ENCODE measurements around the gene TSEN2.
"Not testable (repeated sequence)": the region's sequence is repeated elsewhere in the genome, so short reads cannot be mapped to it uniquely, and the experiment has no call there.

Gene TSEN2

DNA sequence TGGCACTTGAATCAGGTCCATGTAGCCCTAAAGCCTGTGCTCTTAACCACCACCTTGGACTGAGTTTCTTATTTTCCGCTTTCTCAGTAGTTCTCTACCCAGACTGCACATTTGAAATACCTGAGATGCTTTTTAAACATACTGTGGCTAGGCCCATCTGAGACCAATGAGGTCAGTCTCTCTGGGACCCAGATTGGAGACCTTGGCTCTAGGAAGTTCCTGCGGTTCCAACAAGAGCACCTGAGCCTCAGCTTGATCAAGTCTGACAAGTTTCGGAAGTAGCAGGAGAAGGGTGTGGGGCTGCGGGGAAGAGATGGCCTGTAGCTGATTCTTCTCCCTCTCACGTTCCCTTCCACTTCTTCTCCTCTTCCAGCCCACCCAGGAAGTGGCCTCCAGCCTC lies 11.5 kb upstream of the TSEN2 start:
- no peak for DNase-seq

DNA sequence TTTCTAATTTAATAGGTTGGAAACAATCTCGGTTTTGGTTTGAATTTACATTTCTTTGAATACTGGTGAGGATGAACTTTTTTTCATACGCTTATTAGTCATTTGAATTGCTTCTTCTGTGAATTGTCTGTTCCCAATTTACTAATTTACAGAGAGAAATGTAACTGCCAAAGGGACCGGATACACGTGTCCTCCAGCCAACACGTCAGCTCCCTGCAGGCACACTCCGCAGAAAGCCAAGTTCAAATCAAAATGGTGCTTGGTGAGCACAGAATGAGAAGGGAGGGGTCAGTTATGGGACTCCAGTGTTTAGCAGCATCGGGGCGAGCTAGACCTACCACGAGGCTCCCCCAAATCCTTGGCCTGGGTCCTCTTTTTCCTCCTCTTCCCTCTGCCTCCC lies 10.8 kb upstream of the TSEN2 start:
- DNase-seq = peak; percentile 24

DNA sequence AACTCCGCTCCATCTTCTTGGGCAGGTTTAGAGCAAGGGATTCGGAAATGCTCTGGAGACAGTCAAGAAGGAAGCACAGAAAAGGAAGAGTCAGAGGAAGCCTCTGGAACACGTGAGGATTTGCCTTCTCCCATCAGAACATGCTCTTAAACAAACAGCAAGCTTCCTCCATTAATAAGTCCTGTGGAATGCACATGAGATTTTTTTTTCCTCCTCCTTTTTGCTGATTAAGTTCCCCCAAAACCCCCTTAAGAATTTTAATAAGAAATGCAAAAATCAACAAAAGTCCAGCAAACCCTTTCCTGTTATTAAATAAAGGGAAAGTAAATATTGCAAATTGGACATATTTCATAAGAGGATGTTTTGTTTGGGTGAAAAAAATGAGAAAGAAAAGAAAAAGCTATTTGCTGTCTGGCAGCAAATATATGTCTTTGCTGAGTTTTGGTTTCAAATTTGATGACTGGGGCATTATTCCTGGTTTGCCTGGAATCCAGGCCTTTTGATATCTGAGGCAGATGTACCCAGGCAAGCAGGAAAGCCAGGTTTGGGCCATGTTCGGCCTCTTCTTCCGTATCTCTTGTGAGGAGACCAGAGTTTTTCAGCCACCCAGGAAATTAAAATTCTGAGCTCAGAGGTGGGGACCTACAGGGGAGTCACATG lies 7.9 kb upstream of the TSEN2 start:
- peak; percentile 12 for DNase-seq

DNA sequence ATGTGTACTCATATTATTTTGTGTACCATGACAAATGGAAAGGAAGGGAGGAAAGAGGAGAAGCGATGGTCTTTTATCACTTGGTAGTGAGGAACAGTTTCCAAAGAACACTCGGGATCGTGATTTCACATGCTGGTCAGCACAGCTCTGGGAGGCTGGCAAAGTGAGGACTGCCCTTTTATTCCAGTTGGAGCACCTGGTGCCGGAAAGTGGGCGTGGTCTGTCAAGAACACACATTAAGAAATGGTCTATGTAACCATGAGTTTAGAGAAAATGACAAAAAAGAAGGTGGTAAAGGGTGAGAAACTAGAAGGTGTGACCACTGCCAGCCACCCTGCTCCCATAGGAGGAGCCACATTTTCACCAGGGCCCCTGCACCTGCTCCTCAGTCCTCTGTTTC lies 7.0 kb upstream of the TSEN2 start:
- no peak for DNase-seq

DNA sequence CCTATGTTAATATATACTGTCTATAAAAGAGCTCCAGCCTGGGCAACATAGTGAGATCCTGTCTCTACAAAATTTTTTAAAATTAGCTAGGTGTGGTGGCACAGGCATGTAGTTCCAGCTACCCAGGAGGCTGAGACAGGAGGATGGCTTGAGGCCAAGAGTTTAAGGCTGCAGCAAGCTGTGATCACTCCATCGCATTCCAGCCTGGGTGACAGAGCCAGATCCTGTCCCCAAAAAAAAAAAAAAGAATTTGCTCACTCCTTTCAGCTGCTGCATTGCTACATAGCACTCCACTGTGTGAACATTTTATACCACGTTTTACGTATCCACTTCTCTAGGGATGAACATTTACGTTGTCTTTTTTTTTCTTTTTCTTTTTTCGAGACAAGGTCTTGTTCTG lies 6.0 kb upstream of the TSEN2 start:
- no peak for DNase-seq

DNA sequence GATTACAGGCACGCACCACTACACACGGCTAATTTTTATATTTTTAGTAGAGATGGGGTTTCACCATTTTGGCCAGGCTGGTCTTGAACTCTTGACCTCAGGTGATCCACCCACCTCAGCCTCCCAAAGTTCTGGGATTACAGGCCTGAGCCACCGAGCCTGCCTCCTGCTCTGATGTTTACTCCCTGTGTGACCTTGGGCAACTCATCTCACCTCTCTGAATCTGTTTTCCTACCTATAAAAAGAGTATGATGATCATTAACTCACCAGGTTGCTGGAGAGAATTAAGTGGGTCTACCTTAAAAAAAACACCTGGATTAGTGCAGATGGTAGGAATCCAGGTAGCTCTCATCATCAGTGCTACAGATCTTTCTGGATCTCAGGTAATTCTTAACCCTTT lies 5.1 kb upstream of the TSEN2 start:
- DNase-seq = not testable (repeated sequence)

DNA sequence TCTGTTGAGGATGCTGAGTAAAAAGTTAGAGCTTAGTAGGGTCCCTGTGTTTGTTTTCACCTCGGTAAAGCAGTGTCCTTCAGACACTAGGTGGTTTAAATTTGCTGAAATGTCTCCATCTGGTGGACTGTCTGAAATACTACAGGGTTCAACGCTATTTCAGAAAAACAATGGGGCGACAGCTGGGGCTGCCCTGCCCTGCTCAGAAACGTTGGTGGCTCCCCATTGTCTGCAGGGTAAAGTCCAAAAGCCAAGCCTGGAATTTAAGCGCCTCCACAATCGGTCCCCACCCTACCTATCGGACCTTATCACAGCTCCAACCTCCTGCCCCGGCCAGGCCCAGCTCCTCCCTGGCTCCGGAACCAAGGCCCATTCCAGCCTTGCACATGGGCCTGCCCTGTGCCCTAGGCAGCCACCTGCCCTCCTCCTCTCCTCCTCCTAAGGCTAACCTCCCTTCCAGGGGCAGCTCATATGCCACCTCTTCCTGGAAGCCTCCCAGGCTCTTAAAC lies 4.3 kb upstream of the TSEN2 start:
- DNase-seq = peak; percentile 83

DNA sequence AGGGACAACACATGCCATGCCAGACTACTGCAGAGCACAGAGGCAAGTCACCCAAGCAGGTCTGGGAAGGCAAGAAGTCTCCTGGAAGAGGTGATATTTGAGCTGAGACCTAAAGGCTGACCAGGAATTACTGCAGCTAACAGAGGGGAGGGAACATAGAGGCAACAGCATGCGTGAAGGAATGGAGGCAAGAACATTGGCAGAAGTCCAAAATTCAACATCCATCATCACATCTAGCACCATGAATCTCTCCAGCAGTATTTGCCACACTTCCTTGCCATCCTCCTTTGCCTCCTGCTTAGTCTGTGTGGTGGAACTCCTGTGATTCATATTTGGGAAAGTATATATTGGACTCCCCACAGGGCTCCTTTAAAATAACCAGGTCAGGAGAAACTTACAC lies 870 bp upstream of the TSEN2 start:
- no peak for DNase-seq

DNA sequence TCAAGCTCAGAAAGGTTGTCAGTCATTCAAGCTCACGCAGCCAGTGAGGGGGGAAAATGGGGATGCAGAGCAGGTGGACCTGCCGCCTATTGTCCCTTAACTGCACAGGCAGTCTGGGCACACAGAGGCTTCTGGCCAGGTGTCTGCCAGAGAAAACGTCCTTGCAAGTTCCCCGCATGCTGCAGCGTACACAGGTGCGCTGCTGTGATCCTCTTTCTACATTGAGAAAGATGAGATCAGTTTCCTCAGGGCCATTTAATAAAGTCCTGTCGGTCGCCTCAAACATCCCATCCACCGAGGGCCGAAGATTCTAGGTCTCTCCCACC lies 445 bp upstream of the TSEN2 start:
- no peak for DNase-seq

DNA sequence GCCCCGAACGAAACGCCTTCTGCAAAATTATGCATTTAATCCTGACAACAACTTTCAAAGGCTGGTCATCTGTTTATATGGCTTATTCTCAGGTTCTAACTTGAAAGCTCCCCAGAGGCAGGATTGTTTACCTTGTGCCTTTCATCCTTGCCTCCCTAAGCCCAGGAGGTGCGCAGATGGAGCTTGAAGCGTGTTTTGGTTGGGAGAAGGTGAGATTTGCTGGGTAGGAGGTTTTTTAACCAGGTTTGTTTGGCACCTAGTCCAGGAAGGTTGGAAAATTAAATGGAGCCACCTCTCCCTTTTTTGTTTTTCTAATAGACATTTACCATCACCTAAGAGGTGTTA lies 675 bp downstream of the TSEN2 start:
- DNase-seq = no peak

DNA sequence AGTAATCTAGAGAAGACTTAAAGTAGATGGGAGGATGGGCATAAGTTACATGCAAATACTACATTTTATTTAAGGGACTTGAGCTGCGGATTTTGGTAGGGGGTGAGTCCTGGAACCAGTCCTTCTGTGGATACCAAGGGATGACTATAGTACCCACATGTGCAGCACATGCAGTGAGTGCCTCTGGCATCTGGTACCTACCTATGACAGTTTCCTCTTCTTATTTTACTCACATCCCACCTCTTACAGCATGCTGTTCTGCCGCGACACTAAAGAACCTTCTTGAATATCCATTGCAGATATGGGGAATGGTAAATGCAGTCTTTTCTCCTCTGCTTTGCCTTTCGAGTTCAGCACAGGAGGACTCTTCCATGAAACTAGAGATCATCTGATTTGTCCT lies 1.7 kb downstream of the TSEN2 start:
- DNase-seq = no peak

DNA sequence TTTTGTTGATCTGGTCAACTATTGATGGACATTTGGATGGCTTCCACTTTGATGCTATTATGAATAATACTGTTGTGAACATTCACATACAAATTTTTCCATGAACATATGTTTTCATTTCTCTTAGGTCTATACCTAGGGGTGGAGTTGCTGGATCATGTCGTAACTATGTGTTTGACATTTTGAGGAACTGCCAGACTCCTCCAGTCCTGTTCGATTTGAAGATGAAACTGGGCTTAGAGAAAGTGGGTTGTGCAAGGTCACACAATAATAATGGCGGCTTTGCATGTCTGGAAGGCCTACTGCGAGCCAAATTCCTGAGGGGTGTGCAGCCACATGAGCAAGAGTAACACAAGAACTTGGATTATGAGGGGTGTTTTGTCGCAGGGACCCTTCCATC lies 2.6 kb downstream of the TSEN2 start:
- no peak for DNase-seq

DNA sequence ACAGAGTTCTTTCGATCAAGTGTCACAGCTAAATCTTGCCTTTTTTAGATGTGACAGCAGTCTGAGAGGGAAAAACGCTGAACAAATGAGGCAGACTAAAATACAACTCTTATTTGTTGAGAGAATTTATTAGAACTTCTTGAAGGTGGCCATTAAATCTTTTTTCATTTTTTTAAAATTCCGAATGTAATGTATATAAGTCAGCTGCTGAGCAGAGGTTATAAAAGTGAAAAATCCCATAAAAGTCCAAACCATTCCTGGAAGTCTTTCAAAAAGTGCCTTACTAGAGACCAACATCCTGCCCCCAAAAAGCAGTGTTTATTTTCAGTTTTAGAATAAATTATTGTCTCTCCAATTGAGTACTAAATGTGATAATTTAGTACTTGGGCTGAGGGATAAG lies 3.1 kb downstream of the TSEN2 start:
- DNase-seq = no peak

DNA sequence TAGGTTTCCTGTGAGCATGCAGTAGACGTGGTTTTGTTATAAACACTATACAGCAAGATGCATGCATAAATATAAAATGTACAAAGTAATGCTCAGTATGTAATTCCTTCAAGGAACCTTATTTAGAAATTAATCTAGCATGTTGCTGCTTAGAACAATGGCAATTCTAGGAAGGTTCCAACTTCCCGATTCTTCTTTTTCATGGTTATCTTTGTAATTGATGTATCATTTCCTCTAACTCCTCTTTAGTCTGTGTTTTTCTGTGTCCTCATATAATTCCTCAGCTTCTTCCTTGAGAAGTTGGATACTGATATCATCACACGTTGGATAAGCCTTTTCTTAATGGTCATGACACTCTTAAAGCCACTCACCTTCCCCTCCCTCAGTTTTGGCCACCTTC lies 3.5 kb downstream of the TSEN2 start:
- no peak for DNase-seq

DNA sequence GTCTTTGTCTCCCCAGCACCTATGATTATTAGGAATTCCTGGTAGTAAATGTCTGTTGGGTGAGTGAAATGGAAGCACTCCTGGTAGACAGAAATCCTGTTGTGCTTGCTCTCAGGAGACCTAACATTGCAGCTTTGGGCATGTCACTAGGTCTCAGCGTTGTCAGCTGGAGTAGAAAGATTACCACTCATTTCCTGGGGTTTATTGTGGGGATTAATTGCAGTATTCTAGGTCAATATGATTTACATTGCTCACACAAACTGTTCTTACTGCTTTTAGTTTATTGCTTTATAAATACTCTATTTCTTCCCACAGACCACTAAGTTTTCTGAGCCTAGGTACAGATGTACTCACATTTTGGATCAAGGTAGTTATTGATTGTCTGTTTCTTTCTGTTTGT lies 5.1 kb downstream of the TSEN2 start:
- DNase-seq = no peak

DNA sequence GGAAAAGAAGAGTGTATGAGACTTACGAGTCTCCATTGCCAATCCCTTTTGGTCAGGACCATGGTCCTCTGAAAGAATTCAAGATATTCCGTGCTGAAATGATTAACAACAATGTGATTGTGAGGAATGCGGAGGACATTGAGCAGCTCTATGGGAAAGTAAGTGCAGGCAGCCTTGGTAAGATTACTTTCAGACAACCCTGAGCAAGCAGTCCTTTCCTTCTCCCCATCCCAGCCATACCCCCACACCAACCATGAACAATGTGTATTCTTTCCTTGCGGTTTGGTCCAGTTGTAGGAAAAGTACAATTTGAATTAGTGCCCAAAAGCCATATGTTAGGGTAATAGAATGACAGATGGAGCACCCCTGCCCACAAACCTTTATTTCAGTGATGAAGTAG lies 5.6 kb downstream of the TSEN2 start:
- DNase-seq = no peak

DNA sequence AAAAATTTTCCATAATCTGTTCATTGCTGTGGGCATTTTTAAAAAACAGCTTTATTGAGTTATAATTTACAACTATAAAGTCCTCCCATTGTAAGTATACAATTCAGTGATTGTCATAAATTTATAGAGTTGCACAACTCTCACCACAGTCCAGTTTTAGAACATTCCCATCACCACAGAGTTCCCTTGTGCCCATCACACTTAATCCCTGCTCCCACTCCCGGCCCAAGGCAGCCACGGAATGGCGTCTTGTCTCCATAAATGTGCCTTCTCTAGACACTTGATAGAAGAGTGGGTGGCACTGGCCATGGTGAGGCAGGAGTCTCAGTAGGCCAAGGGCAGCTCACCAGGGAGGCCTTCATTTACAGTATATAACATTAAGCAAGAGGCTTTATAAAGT lies 6.3 kb downstream of the TSEN2 start:
- DNase-seq = no peak

DNA sequence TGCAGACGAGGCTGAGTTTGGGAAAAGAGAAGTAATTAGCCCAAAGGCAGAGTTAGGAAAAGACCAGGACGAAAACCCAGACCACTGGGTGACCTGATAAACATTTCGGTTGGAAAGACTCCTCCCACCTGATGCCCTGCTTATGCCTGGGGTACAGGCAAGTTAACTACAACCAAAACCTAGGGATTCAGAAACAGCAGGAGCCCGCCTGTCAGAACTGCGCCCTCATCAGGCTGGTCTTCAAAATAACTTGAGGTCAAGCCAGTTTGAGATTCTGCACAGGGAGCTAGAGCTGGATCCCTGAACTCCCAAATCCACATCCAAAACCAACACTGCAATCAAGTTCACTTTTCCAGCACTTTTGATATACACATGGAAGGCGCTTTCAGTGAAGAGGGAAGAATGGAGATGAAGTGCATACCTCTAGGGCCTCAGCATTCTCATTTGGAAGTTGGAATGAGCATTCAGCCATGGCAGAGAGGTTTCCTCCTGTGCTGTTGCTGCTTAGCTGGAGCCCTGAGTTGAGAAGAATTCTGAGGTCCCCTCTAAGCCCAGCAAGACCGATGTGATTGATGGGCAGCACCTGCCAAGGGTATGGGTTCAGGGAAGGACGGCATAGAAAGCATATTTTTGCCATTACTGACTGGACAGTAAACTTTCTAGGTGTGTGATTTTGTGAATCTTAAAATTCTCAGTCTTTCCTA lies 11.6 kb downstream of the TSEN2 start:
- DNase-seq = no peak

DNA sequence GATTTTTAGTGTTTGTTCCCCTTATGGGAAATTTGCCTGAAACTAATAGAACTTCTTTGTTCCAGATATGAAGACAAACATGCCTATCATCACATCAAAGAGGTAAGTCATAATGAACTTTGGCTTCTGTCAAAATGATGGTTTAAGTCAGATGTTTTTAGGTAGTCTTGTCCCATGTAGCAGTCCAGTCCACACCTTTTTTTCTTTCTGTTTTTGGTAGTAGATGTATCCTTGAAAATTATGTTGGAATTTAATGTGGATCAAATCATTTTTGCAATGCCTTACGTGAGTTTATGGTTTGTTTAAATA lies 12.1 kb downstream of the TSEN2 start:
- no peak for DNase-seq

DNA sequence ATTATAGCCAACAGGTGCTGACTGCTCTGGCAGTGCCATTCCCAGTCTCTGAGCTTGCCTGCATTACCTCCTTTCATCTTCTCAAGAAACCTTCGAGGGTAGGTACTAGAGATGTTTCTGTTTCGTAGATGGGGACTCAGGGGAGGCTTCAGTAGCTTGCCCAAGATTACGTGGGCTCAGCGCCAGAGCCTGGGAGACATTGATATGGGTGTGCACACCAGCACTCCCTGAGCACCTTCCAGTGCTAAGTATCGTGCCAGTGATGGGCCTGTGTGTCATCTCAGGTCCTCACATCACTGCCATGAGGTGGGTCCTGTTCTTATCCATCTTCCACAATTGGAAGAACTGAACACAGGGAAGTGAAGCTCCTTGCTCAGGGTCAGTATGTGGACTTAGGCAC lies 15.2 kb downstream of the TSEN2 start:
- DNase-seq = no peak

DNA sequence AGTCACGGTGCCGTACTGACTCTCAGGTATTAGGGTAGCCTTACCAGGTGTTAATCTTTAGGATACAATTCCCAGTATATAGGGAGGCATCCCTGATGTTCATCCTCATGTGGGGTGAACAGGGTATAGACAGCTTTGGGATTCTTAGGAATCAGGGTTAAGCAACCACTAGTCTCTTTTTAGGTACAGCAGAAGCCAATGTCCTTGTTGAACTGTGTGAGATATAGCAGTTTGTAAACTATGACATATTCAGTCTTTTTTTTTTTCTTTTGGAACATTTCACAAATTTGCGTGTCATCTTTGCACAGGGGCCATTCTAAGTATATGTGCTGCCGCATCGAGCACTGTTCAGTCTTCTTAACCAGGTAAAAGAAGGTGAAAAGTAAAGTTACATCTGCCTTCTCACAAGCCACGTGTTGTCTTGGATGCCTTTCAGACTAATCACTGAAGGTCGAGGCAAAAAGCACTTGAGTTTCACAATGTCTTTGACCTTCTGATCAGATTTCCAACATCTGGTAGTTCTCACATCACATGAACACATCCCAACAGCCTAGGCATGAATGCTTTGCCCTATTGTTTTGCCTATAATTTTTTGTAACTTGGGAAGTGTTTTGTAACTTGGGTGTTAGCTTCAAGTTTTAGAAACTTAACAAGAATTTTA lies 17.2 kb downstream of the TSEN2 start:
- no peak for DNase-seq

DNA sequence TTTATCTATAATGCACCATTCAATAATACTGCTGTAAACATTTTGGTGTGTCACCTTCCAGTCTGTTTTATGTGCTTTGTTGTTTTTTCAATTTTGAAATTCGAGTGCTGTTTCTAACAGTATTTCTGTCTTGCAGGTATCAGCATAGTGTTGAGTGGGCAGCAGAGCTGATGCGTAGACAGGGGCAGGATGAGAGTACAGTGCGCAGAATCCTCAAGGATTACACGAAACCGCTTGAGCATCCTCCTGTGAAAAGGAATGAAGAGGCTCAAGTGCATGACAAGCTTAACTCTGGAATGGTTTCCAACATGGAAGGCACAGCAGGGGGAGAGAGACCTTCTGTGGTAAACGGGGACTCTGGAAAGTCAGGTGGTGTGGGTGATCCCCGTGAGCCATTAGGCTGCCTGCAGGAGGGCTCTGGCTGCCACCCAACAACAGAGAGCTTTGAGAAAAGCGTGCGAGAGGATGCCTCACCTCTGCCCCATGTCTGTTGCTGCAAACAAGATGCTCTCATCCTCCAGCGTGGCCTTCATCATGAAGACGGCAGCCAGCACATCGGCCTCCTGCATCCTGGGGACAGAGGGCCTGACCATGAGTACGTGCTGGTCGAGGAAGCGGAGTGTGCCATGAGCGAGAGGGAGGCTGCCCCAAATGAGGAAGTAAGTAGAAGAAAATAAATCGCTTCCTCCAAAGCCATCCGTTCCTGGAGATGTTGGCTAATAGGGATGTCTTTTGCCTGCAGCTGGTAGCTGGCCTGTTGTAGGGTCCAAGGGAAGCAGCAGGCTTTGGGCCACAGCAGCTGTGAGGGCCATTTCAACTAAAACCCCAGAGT lies 19.1 kb downstream of the TSEN2 start:
- no peak for DNase-seq

DNA sequence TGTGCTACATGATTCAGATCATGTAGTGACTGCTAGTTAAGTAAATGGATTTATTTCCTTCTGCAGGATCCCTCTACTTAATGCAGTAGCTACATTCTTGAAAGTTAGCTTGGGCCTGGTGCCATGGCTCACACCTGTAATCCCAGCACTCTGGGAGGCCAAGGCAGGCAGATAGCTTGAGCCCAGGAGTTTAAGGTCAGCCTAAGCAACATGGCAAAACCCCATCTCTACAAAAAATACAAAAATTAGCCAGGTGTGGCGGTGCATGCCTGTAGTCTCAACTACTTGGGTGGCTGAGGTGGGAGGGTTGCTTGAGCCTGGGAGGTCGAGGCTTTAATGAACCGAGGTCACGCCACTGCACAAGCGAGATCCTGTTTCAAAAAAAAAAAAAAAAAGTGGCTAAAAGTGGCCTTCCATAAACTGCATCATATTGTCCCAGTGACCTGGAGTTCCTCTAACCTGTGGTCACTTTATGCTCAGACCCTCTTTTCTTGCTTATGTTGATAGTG lies 22.0 kb downstream of the TSEN2 start:
- DNase-seq = no peak
